ENCODE results near the gene KLC1. TPM values are rescaled to one million over a fixed set of nuclear protein-coding genes. Genes with fewer than 3 reads are reported as not detected.

Gene KLC1
- total RNA-seq, 4 donors from 2014 or later = 195 to 421 (median 214) TPM

- peak; percentile 64 to 79 for DNase-seq (ENCODE audit: low spot score in 2 of 2)
- Histone ChIP-seq H3K27ac (peak overlapping the region; percentile 78), H3K9me3 (no peaks in the 10 kb centered on the region), H3K4me3 (no peak overlapping the region), H3K36me3 (peaks cover 51% of the 10 kb centered on the region), H3K27me3 (no peaks in the 10 kb centered on the region), H3K4me1 (peaks cover 60% of the 10 kb centered on the region)
- no peak for TF ChIP-seq POLR2A (IDR thresholded peaks at IDR 0.05)
- TF ChIP-seq CTCF (IDR thresholded peaks at IDR 0.05) = no peak
- TF ChIP-seq EP300 (IDR thresholded peaks at IDR 0.05) = no peak
- no peak for TF ChIP-seq POLR2AphosphoS5 (IDR thresholded peaks at IDR 0.05)
- WGBS = 82% methylated on average over 21 of the region's 22 CpGs
Observed at GRCh38 chr14:103735815-103736545, 107.0 kb downstream of the KLC1 start.

GRCh38 chr14:103736546-103737431 lies 107.8 kb downstream of the KLC1 start:
- Histone ChIP-seq H3K4me1 (peaks cover 60% of the 10 kb centered on the region), H3K4me3 (no peak overlapping the region), H3K36me3 (peaks cover 52% of the 10 kb centered on the region), H3K27ac (peak overlapping the region; percentile 78), H3K27me3 (no peaks in the 10 kb centered on the region), H3K9me3 (no peaks in the 10 kb centered on the region)
- peak in 1 of 2 donors; percentile 79 for DNase-seq (ENCODE audit: low spot score in 2 of 2)
- TF ChIP-seq EP300 (IDR thresholded peaks at IDR 0.05) = no peak
- no peak for TF ChIP-seq POLR2AphosphoS5 (IDR thresholded peaks at IDR 0.05)
- TF ChIP-seq CTCF (IDR thresholded peaks at IDR 0.05) = no peak
- no peak for TF ChIP-seq POLR2A (IDR thresholded peaks at IDR 0.05)
- WGBS = 79% methylated on average over 10 of the region's 10 CpGs

DNA sequence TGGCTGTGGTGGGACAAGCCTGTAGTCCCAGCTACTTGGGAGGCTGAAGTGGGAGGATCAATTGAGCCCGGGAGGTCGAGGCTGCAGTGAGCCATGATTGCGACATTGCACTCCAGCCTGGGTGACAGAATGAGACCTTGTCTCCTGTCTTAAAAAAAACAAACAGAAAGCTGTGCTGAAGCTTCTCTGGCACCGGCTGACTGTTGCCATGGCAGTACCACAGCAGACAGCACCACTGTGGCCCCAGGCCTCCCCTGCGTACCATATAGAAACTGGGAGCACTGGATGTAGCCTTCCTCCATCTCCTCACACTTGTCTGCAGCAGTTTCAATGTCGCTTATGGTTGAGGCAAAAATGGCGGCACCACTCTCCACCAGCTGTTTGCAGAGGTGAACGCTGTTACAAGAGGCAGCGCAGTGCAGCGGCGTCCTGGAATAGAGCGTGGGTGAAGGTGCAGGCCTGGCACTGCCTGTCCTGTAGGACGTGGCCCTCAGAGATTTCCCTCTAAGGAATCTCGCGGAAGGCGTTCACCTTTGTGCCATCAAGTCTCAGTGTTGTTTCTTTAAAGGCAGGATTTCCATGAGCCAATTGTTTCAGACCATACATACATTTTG lies 108.5 kb downstream of the KLC1 start:
- Histone ChIP-seq H3K27ac (peak overlapping the region; percentile 78), H3K36me3 (peaks cover 49% of the 10 kb centered on the region)

GRCh38 chr14:103738166-103738565 lies 109.2 kb downstream of the KLC1 start:
- H3K27ac ChIP-seq = no peak overlapping the region
- peaks cover 46% of the 10 kb centered on the region for H3K4me1 ChIP-seq
- no peaks in the 10 kb centered on the region for H3K9me3 ChIP-seq
- peak in 1 of 2 donors; percentile 23 for DNase-seq (ENCODE audit: low spot score in 2 of 2)
- H3K27me3 ChIP-seq = no peaks in the 10 kb centered on the region
- peaks cover 44% of the 10 kb centered on the region for H3K36me3 ChIP-seq
- H3K4me3 ChIP-seq = no peak overlapping the region
- 77% methylated on average over 10 of the region's 10 CpGs for WGBS
- no peak for TF ChIP-seq EP300 (IDR thresholded peaks at IDR 0.05)
- no peak for TF ChIP-seq CTCF (IDR thresholded peaks at IDR 0.05)
- TF ChIP-seq POLR2A (IDR thresholded peaks at IDR 0.05) = no peak
- TF ChIP-seq POLR2AphosphoS5 (IDR thresholded peaks at IDR 0.05) = no peak

More for the DNA sequence above, 108.5 kb downstream of the KLC1 start:
- TF ChIP-seq EP300 (IDR thresholded peaks at IDR 0.05) = no peak
- no peak for TF ChIP-seq POLR2A (IDR thresholded peaks at IDR 0.05)
- TF ChIP-seq CTCF (IDR thresholded peaks at IDR 0.05) = no peak
- TF ChIP-seq POLR2AphosphoS5 (IDR thresholded peaks at IDR 0.05) = no peak
- no peaks in the 10 kb centered on the region for H3K9me3 ChIP-seq
- 91% methylated on average over 16 of the region's 16 CpGs for WGBS
- DNase-seq (ENCODE audit: low spot score in 2 of 2) = peak in 1 of 2 donors; percentile 79
- H3K4me3 ChIP-seq = no peak overlapping the region
- H3K4me1 ChIP-seq = peaks cover 52% of the 10 kb centered on the region
- H3K27me3 ChIP-seq = no peaks in the 10 kb centered on the region
